HG03442 (cell line): ENCODE results near the gene HMBS.

Source experiments
- ATAC-seq: cut with Tn5 transposase; IDR thresholded peaks from one replicate; pipeline ENCODE4 v1.9.1; 2021; ENCODE audit warnings: mild to moderate bottlenecking, moderate library complexity; ENCODE audit not compliant: unreplicated experiment

The HMBS gene

DNA sequence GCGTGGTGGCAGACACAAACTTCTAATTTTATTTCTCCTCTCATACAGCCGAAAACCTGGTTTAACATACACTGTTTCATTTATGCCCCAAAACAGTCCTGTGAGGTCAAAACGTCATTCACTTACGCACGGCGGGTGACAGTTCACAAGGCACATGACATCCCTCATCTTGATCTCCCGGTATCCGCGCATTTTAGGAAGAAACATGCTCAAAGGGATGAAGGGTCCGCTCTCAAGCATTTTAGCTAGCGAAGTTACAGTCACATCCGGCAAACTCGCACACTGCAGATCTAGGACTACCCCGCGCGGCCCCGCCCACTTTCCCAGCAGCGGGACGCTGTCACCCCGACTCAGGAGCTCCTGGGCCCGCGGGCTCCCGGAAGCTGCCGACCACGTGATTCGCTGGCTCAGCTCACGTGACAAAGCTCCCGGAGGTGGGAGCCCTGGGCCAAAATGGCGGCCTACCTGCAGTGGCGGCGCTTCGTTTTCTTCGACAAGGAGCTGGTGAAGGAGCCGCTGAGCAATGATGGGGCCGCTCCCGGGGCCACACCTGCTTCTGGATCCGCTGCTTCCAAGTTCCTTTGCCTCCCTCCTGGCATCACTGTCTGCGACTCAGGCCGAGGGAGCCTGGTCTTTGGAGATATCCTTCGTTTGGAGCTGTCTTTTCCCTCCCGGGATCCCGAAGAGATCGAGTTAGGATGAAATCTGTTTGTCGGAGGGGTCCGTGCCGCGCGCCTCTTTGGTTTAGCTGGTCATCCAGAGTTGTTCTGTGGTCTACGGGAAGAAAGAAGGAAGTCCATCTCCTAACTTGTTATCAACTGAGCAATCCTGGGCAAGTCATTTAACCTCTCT is 17.1 kb upstream of the HMBS start, which contains the start of gene VPS11:
TSS of gene VPS11 (plus strand) at position 448 of the 852 bp plus-strand sequence. CDS start at position 454, 6 bp downstream.
- ATAC-seq, result peak; percentile 89

DNA sequence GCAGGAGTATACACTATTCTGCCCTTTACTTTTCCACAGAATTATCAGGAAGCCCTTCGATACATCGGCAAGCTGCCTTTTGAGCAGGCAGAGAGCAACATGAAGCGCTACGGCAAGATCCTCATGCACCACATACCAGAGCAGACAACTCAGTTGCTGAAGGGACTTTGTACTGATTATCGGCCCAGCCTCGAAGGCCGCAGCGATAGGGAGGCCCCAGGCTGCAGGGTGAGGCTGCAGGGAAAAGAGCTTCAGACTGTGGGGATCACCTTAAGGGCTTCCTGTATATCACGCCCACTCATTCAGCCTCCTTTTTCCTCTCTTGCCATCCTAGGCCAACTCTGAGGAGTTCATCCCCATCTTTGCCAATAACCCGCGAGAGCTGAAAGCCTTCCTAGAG is 6.8 kb upstream of the HMBS start:
- no peak for ATAC-seq

DNA sequence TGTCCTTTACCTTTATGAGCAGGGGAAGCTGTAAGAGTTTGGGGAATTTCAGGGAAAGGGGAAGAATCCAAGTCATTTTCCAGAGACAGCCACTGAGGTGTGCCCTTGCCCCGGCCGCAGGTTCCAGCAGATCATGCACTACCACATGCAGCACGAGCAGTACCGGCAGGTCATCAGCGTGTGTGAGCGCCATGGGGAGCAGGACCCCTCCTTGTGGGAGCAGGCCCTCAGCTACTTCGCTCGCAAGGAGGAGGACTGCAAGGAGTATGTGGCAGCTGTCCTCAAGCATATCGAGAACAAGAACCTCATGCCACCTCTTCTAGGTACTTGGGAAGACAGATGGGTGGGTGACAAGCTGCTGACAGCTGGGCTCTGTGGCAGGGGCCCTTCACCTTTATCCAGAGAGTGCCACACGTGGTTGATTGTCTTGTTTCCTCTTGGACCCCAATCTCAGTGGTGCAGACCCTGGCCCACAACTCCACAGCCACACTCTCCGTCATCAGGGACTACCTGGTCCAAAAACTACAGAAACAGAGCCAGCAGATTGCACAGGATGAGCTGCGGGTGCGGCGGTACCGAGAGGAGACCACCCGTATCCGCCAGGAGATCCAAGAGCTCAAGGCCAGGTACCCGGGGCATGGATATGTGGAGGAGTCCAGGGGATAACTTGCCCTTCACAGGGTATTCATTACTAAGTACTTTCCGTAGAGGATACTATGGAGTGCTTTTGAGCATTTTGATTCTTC is 5.8 kb upstream of the HMBS start:
- ATAC-seq, result no peak

DNA sequence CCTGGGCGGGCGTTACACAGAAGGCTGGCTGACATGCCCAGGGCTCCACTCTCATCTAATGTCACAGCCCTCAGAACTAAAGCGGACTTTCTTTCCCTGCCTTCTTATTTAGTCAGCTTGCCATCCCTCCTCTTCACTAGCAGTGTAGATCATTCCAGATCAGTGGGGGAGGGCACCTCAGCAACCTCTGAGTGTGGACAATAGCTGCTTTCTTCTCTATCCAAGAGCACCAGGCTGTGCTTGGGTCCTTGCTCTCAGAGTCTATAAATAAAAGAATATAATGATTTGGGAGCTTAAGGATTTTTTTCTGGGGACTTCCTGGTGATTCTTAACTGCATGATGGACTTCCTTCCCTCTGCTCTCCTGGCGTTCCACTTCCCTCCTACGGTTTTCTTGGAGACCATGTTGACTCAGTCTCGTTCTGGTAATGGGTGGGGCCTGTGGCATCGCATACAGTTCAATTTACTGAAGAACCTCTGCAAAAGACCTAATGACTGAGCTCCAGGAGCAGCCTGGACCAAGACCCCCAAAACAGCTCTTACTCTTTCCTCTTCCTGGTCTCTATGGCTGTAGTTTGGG is 2.9 kb upstream of the HMBS start:
- no peak for ATAC-seq

DNA sequence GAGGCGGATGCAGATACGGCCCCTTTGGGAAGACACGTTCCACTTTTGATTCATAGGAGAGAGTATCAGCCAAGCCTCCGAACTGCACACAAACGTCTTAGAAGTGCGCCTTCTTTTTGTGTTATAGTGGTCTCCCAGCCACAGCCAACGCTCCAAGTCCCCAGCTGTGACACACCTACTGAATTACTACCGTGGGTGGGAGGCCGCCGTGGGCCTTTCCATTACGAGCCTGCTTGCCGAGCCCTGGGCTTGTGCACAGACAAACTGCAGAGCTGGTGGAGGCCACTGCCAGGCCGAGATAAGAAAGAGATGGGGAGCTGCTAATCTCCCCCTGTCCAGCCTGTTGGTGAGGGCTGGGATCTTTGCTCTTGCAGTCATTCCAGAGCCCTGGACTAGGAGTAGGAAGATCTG is 761 bp downstream of the HMBS start:
- peak; percentile 8 for ATAC-seq

DNA sequence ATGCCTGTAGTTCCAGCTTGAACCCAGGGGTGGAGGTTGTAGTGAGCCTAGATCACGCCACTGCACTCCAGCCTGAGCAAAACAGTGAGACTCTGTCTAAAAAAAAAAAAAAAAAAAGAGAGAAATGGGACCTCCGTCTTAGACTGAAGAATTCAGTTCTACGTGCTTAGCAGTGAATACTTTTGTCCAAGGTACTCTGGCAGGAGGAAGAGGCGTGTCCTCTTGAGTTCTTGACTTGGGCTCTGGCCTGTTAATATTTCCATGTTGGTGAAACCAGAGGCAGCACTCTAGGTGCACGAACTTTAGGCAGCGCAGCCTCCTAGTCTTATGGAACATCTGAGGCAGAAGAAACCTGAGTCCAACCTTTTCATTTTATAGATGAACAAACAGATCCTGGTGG is 2.4 kb downstream of the HMBS start:
- no peak for ATAC-seq

DNA sequence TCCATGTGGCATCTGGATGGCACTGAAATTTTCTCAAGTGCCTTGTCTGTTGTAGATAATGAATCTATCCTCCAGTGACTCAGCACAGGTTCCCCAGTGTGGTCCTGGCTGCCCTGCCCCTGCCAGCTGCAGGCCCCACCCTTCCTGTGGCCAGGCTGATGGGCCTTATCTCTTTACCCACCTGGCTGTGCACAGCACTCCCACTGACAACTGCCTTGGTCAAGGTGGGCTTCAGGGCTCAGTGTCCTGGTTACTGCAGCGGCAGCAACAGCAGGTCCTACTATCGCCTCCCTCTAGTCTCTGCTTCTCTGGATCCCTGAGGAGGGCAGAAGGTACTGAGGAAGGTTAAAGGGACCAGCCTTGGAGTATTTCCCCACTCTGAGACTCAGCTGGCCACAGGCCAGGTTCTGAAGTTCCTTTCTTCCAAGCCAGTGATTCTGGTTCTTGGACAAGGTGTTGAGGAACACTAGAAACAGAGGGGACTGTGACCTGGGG is 3.1 kb downstream of the HMBS start:
- no peak for ATAC-seq

DNA sequence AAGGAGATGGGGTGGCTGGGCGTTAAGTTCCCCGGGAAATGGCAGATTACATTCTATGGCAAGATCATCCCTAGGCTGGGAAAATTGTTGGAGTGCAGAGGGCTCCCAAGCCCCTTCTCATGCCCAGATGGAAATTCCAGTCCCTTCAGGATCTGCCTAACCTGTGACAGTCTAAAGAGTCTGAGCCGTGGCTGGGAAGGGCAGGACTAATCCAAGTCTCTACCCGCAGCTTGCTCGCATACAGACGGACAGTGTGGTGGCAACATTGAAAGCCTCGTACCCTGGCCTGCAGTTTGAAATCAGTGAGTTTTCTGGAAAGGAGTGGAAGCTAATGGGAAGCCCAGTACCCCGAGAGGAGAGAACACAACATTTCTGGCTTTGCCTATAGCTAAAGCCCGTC is 3.7 kb downstream of the HMBS start:
- ATAC-seq, result no peak

DNA sequence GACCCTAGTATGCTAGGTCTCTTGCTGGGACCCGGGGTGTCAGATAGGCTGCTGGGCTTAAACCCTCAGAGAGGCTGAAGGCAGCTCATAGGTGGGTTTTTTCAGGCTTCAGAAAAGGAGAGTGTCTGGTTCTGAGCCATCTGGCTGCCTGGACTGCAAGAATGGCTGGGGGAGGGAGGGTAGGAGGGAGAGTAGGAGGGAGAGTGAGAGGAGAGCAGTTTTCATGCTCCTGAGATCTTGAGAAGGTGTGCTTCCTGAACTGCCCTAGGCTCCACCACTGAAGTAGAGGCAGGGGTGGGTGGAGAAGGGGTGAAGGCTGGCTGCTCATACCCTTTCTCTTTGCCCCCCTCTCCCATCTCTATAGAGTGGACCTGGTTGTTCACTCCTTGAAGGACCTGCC is 4.6 kb downstream of the HMBS start:
- no peak for ATAC-seq

DNA sequence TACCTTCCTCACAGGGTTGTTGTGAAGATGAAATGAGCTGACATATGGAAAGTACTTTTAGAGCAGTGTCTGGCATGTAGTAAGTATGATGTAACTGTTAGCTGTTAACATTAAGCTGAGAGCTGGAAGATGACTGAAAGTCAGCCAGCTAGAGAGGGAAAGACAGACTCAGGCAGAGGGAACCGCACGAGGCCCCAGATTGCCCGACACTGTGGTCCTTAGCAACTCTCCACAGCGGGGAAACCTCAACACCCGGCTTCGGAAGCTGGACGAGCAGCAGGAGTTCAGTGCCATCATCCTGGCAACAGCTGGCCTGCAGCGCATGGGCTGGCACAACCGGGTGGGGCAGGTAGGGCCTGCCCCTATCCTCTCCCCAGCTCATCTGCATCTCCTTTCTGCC is 6.5 kb downstream of the HMBS start:
- no peak for ATAC-seq

DNA sequence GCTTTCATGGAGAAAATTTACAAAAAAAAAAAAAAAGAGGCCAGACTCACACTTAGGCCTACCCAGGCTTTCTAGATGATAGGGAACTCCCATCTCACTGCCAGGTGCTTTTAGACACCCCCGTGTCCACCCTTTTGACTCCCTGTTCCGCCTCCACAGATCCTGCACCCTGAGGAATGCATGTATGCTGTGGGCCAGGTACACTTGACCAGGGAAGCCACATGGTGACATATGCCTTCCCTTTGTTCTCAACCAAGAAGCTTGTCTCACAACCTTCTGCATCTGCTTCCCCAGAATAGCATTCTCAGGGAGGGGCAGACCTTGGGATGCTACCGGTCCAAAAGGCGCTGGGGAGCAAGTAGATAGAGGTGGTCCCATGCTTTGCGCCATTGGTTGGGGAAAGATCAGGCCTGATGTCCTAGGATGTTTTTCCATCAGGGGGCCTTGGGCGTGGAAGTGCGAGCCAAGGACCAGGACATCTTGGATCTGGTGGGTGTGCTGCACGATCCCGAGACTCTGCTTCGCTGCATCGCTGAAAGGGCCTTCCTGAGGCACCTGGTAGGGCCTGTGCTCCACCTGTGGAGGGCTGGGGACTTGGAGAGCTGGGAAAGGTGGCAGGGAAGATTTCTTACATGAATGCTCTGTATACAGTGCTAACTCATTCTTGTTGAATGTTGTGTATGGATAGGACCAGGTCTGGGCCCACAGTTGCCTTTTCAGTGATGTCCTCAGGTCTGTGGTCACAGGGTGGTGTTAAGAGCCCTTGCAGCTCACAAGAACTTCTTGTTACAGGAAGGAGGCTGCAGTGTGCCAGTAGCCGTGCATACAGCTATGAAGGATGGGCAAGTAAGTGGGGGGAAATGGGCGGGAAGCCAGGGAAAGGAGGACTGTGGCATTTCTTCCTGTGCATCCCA is 7.5 kb downstream of the HMBS start:
- ATAC-seq, result no peak

DNA sequence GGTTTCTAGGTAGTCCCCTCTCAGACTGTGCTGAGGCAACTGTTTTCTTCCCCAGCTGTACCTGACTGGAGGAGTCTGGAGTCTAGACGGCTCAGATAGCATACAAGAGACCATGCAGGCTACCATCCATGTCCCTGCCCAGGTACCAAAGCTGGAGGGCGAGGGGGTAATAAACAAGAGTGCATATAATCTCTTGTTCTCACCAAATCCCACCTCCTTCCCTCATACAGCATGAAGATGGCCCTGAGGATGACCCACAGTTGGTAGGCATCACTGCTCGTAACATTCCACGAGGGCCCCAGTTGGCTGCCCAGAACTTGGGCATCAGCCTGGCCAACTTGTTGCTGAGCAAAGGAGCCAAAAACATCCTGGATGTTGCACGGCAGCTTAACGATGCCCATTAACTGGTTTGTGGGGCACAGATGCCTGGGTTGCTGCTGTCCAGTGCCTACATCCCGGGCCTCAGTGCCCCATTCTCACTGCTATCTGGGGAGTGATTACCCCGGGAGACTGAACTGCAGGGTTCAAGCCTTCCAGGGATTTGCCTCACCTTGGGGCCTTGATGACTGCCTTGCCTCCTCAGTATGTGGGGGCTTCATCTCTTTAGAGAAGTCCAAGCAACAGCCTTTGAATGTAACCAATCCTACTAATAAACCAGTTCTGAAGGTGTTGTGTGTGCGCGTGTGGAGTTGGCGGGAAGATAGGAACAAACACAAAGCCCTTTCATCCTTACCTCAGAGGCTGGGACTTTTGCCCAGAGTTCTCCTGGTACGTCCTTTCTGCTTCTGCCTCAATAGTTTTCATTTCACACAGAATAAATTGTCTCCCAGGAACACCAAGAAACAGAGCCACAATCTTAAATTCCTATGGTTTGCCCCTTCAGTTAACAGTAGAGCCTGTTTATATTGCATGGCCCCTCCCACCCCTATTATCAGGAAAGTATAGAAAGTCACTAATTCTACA is 8.5 kb downstream of the HMBS start:
- ATAC-seq, result no peak

DNA sequence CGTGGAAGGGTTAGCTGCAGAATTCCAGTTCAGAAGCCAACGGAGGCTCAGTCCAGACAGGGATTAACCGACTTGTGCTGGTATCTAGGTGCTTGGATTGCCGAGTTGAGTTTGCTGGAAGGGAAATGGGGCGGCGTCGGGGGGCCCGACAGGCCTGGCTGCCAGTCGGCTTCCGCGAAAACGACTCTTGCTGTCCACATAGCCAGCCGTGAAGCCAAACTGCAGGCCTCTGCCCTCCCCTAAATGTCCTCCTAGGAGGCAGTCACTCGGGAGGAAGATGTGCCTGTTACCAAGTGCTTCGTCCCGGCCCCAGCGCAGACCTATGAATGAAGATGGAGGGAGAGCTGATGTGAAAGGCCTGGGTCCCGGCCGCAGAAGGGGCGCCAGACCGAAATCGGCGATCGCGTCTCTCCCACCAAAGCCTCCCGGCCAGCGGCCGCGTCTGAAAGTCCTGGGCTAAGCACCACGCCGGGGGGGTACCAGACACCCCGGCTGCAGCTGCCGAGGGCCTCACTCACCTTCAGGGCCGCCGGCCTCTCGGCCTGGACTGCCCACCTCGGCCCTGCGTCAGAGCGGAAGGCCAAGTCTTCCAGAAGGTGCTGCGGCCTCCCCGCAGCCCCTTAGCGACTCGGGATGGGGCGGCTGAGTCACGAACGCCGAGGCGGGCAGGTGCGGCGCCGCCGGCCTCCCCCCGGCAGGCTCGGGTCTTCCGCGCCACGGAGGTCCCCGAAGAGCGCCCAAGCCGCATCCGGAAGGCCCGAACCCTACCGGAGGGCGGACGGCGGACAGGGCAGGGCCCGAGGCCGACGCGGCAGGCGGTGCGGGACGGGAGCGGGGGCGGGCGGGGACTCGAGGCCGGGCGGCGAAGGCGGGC is 9.5 kb downstream of the HMBS start:
- peak; percentile 5 for ATAC-seq

DNA sequence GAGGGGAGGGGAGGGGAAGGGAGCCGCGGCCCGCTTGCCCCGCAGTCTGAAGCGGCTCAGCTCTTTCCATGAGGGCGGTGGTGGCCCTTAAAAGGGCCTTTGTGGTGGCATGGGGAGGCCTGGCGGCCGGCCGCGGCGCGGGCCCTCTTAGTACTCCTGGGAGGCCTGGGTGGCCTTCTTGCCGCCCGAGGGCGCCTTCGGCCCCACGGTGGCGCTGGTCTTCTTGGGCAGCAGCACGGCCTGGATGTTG is 10.1 kb downstream of the HMBS start:
- ATAC-seq, result peak; percentile 29

DNA sequence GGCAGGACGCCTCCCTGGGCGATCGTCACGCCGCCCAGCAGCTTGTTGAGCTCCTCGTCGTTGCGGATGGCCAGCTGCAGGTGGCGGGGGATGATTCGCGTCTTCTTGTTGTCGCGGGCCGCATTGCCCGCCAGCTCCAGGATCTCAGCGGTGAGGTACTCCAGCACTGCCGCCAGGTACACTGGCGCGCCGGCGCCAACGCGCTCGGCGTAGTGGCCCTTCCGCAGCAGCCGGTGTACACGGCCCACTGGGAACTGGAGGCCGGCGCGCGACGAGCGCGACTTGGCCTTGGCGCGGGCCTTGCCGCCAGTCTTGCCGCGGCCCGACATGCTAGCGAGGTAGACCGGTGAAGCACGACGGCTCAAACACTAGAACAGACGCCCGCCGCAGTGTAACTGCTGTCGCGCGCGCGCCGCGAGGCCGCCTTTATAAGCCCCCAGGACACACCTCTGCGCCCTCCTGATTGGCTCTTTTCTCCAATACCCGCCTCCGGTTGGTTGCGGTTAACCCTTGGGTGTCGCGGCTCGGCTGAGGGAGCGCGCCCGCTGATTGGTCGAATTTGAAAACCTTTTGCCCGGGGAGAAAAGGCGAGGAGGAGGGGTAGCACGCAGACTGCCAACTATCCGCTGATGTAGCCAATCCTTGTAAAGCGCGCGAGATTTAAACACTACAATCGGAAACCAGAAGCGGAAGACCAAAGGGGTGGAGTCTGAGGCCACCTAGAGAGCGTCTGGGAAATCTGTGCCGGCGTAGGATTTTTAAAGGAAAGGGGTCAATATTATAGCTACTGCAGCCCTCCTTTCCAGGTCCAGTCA is 10.6 kb downstream of the HMBS start:
- ATAC-seq, result peak; percentile 84

DNA sequence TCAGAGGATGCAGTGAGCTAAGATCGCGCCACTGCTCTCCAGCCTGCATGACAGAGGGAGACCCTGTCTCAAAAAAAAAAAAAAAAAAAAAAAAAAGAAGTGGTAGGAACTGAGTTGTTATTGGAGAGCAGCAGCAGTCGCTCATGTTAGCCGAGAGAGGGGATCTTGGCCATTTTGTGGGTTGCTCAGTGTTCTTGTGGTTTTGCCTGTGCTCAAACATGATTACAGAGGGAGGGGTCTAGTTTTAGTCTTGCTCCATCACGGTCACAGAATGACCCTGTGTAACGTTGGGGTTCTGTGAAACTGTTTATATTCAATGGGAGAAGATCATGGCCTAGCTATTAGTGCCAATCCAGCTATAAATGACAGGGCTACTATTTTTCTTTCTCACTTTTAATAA is 15.0 kb downstream of the HMBS start:
- ATAC-seq, result no peak

DNA sequence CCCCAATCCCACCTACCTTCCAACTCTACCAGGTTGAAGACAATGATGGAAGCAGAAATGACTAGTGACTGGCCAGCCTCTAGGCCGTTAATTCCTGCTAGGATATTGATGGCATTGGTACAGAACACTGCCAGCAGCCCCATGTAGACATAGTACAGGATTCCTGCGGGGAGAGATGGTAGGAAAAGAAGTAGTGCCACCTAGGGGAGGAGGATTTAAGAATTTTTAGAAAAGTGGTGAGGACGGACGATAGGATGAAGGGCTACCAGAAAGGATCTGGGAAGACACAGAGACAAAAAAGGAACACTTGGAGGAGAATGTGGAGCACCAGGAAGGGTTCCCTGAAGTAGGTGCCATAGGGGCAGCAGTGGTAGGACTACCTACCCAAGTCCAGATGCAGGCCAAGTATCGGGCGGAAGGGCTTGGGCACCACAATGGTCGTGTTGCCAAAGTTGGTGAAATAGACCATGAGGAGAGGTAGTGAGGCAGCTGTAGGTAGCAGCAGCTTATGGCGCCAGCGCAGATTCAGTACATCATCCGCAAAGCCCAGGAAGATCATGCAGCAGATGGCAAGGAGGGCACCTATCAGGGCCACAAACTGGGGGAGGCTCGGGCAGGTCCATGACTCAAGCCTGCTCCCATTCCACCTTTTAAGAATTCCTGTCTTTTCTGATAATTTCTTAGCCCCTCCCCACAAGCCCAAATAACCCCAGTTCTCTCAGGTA is 15.7 kb downstream of the HMBS start:
- ATAC-seq, result no peak
